CD4-positive, alpha-beta T cell treated with Interleukin-4 for 4 hours (primary cell): Measurements from ENCODE around the gene ATXN1.

ENCODE experiments used
- DNase-seq: peaks from one replicate; pipeline ENCODE4 v3.0.0-alpha.2; 2020

The ATXN1 gene

GRCh38 chr6:16742116-16742515 lies 19.1 kb downstream of the ATXN1 start:
- no peak for DNase-seq

- peak; percentile 50 for DNase-seq
Measured at GRCh38 chr6:16741112-16742016, 19.9 kb downstream of the ATXN1 start.

- no peak for DNase-seq
Measured at GRCh38 chr6:16740097-16740496, 21.2 kb downstream of the ATXN1 start.

GRCh38 chr6:16739329-16739801 lies 21.9 kb downstream of the ATXN1 start:
- DNase-seq: no peak

- no peak for DNase-seq
Measured at GRCh38 chr6:16737925-16738324, 23.3 kb downstream of the ATXN1 start.

GRCh38 chr6:16736856-16737775 lies 24.1 kb downstream of the ATXN1 start:
- no peak for DNase-seq

- no peak for DNase-seq
Measured at GRCh38 chr6:16735014-16735413, 26.2 kb downstream of the ATXN1 start.

GRCh38 chr6:16733085-16733484 lies 28.2 kb downstream of the ATXN1 start:
- no peak for DNase-seq

- DNase-seq: peak; percentile 67
Measured at GRCh38 chr6:16731478-16732051, 29.7 kb downstream of the ATXN1 start.

GRCh38 chr6:16730738-16731477 lies 30.4 kb downstream of the ATXN1 start:
- peak; percentile 29 for DNase-seq

- DNase-seq: no peak
Measured at GRCh38 chr6:16729744-16730143, 31.5 kb downstream of the ATXN1 start.

GRCh38 chr6:16729183-16729691 lies 32.0 kb downstream of the ATXN1 start:
- peak; percentile 13 for DNase-seq

- DNase-seq: no peak
Measured at GRCh38 chr6:16728513-16729182, 32.6 kb downstream of the ATXN1 start.

GRCh38 chr6:16727996-16728395 lies 33.3 kb downstream of the ATXN1 start:
- no peak for DNase-seq

GRCh38 chr6:16725145-16725864 lies 36.0 kb downstream of the ATXN1 start:
- DNase-seq: no peak

GRCh38 chr6:16723826-16724225 lies 37.4 kb downstream of the ATXN1 start:
- DNase-seq: peak; percentile 44

GRCh38 chr6:16723402-16723801 lies 37.9 kb downstream of the ATXN1 start:
- DNase-seq: no peak

GRCh38 chr6:16722630-16723029 lies 38.6 kb downstream of the ATXN1 start:
- DNase-seq: no peak

GRCh38 chr6:16721977-16722376 lies 39.3 kb downstream of the ATXN1 start:
- no peak for DNase-seq

- DNase-seq: no peak
Measured at GRCh38 chr6:16720861-16721260, 40.4 kb downstream of the ATXN1 start.

- DNase-seq: no peak
Measured at GRCh38 chr6:16719488-16719887, 41.8 kb downstream of the ATXN1 start.
